RKO (cell line): ENCODE measurements around the gene PIGQ.

Experiments used
- DNase-seq: peaks from one replicate; pipeline ENCODE4 v3.0.0-alpha.2; 2016; ENCODE audit warnings: low spot score

Gene PIGQ

DNA sequence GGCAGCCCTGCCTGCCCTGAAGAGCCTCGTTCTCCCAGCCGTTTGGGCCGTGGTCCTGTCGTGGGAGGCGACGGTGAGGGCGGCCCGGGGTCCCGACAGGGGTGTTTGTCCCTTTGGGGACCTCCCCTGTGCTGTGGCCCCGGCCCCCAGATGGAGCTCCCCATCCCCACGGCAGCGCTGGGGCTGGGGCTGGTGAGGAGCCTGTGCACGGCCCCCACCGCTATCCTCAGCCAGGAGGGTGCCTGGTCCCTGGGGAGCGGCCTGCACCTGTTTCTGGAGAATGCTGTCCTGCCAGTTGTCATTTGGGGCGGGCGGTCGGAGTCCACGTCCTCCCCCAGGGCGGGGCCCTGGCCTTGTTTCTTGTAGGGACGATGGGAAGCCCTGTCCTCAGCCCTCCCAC lies 35.6 kb upstream of the PIGQ start:
- no peak for DNase-seq

DNA sequence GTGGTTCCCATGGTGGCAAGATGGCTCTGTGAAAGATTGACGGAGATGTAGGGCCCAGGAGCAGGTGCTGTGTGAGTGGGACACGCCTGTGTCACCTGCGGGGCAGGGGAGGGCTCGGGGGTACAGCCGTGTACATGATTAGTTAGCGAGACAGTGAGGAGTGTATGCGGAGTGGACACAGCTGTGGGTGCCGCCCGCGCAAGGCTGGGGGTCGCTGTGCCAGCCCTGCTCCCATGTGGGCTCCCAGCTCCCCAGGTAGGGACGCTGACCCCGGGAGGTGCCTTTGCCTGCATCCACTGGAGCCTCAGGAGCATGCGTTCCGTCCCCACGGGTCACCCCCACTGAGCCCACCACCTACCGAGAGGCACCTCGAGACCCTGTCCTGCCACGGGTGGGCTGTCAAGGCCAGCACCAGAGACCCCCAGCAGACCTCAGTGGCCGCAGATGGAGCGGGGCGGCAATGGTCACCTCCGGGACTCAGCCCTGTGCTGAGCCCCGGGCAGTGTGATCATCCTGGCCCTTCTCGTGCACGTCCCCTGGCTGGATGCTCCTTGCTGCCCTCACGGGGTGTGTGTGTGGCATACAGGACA lies 34.8 kb upstream of the PIGQ start:
- DNase-seq = no peak

DNA sequence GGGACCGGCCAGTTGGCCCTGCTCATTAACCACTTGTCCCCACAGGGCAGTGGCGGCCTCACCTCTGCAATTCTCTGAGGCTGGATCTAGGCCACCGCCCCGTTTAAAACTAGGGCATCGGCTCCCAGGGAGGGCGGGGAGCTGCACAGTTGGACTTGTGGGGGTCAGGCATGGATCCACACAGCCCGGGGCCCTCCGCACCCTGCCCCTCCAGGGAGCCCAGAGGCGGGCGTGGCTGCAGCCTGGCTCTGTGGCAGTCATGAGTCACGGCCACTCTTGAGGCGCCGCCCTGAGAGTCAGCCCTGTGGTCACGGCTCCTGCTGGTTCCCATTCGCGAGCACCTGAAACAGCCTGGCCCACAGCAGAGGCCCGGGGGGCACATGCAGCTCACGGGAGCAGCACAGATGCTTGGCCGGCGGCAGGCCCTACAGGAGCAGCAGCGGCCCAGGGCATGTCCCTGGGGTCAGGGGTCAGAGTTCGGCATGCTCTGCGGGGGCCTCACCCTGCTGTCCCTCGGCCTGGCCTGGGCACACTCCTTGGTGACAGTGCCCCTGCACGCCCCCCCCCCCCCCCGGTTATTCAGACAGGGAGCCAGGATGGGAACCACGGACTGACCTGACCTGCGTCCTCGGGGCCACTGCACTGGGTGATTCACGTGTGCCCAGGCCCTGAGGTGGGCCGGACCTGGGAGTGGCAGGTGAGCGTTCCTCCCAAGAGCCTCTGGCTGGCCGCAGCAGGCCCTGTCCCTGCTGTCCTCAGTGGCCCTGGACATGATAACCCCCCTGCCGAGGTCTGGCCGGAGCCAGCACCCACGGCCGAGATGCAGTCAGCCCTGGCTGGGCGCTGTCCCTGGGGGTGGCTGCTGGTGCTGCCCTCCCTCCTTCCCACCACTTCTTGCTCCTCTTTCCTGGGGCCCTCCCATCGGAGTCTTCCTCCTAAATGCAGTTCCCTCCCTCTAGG lies 34.0 kb upstream of the PIGQ start:
- DNase-seq = peak; percentile 33

GRCh38 chr16:536746-537145 lies 33.0 kb upstream of the PIGQ start:
- DNase-seq = no peak

- no peak for DNase-seq
These were observed 32.1 kb upstream of the PIGQ start for GRCh38 chr16:537415-538335.

- no peak for DNase-seq
These were observed 29.8 kb upstream of the PIGQ start for GRCh38 chr16:539901-540530.

DNA sequence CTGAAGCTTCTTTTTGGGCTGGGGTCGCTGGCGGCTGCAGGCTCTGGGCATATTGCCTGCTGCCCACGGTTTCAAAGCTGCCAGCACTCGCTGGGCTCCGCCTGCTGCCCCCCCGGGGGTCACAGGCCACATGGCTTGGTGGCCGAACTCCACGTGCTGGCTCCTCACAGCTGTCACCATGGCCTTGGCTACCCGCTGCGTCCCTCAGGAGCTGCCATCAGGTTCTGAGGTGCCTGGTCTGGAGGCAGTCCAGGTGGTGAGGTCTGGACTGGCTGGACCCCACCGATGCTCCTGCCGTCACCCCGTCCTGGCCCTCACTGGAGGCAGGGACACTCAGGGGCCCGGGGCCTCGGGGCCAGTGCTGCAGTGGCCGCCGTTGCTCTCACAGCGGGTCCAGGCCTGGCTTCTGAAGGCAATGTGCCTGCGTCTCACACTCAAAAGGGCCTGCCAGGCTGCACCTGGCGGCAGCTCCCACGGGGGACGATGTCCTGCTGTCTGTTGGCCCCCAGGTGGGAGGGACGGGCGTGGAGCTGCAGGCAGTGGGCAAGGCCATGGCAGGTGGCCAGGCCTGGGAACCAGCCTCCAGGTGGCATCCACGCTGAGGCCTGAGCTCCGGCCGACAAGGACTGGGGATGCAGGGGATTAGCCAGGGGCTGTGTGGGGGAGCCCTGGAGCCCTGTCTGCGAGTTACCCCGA lies 29.0 kb upstream of the PIGQ start:
- DNase-seq = no peak

- no peak for DNase-seq
These were observed 26.2 kb upstream of the PIGQ start for GRCh38 chr16:543301-544164.

DNA sequence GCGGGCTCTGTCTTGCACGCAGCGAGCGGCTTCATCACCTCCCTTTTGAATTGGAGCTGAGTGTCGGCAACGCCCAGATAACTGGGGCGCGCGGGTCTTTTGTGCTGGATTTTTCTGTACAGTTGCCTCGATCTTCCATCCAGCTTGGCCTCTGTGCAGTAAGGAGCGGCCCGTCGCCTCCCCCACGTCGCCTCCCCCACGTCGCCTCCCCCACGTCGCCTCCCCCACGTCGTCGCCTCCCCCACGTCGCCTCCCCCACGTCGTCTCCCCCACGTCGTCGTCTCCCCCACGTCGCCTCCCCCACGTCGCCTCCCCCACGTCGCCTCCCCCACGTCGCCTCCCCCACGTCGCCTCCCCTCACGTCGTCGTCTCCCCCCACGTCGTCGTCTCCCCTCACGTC lies 25.3 kb upstream of the PIGQ start:
- DNase-seq = no peak

- DNase-seq = no peak
These were observed 22.6 kb upstream of the PIGQ start for GRCh38 chr16:546909-547770.

DNA sequence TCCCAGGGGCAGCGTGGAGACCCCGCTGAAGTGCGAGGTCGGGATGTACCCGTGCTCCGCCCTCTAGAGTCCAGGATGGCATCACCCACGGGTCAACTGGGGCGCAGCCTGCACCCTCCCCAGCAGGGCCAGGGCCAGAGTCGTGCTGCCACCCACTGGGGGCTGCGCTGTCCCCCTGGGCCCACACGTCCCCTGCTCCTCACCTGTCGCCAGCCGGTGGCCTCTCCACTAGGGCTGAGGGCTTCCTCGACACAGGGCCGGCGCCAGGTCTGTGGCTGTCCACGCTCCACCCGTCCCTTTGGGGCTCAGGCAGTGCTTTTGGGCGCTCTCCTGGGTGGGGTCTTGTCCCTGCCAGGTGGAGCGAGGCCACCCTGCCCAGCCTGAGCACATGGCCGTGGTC lies 21.2 kb upstream of the PIGQ start:
- no peak for DNase-seq

DNA sequence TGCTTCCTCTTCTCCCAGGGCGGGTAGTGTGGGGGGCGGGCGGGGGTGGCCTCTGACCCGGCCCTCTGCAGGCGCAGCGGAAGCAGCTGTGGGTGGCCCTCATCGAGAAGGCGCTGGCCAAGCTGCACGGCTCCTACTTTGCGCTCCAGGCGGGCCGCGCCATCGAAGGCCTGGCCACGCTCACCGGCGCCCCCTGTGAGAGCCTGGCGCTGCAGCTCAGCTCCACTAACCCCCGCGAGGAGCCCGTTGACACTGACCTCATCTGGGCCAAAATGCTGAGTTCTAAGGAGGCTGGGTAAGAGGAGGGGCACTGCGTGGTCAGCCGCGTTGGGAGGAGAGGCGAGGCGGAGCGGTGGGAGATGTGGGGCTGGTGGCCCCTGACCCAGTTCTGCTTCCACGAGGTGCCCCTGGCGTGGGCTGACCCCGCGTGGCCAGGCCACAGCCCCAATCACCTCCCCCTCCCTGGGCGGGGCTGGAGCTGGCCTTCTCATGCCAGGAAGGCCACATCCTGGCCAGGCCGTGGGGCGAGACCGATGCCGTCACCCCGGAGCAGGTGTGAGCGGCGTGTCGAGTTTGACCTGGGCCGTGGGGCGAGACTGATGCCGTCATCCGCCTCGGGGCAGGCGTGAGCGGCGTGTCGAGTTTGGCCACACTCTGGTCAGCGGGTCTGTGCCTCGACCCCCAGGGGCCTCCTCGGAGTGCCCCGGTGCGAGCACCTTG lies 20.1 kb upstream of the PIGQ start:
- DNase-seq = no peak

DNA sequence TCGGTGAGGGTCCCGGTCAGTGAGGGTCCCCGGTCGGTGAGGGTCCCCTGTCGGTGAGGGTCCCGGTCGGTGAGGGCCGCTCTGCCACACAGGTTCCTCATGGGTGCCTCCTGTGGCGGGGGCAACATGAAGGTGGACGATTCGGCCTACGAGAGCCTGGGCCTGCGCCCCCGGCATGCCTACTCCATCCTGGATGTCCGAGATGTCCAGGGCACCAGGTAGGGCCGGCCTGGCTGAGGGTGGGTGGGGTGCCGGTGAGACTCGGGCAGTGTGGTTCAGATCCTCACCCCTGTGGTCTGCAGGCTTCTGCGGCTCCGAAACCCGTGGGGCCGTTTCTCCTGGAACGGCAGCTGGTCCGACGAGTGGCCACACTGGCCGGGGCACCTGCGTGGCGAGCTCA lies 18.6 kb upstream of the PIGQ start:
- no peak for DNase-seq

DNA sequence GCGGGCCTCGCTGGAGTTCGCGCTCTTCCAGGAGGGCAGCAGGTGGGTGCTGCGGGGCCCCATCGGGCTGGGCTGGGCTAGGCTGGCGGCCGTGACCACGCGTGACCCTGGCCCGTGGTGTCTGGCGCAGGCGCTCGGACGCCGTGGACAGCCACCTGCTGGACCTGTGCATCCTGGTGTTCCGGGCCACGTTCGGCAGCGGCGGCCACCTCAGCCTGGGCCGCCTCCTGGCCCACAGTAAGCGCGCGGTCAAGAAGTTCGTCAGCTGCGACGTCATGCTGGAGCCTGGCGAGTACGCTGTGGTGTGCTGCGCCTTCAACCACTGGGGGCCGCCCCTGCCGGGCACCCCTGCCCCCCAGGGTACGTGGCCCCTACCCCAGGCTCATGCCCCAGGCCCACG lies 17.6 kb upstream of the PIGQ start:
- DNase-seq = no peak

GRCh38 chr16:553601-554296 lies 16.0 kb upstream of the PIGQ start:
- no peak for DNase-seq

GRCh38 chr16:554297-554621 lies 15.5 kb upstream of the PIGQ start:
- DNase-seq = no peak

- peak; percentile 21 for DNase-seq
These were observed 15.0 kb upstream of the PIGQ start for GRCh38 chr16:554640-555365.
